RWPE1 (cell line): ENCODE data around the gene PPP1R3C.

Source experiments
- CTCF ChIA-PET: fragments of 350-600 bp; sonication (Branson Sonifier 250); formaldehyde crosslinking; extraction: SDS; loops from one replicate; lab custom pipeline; 2021; lab: Yijun Ruan, JAX
- POLR2A ChIA-PET: fragments of 400-600 bp; formaldehyde crosslinking; extraction: SDS; loops from one replicate; lab custom pipeline; 2020; ENCODE audit warnings: antibody characterized with exemption; ENCODE audit not compliant: low non-redundant PET; lab: Yijun Ruan, JAX
- DNase-seq: peaks from one replicate; pipeline ENCODE4 v3.0.0; 2012; ENCODE audit warnings: low spot score
- H3K27ac ChIP-seq: fragments of 450-650 bp; 2 replicates; pipeline ENCODE4 v1.5.1; 2017
- CTCF ChIP-seq: fragments of 450-650 bp; conservative IDR thresholded peaks from 2 replicates; pipeline ENCODE4 v1.5.1; 2017; ENCODE audit warnings: low read depth, mild to moderate bottlenecking

Gene PPP1R3C

GRCh38 chr10:91626936-91627335 is 5.9 kb downstream of the PPP1R3C start:
- CTCF ChIA-PET: interaction anchor here (0.6 kb wide), 1 partner anchor 217 kb away, joined by 3 read pairs; no protein-coding TSS in a partner anchor
- no peak overlapping the region for H3K27ac ChIP-seq
- no peak for DNase-seq
- POLR2A ChIA-PET: no interaction called here
- no peak for TF ChIP-seq CTCF

DNA sequence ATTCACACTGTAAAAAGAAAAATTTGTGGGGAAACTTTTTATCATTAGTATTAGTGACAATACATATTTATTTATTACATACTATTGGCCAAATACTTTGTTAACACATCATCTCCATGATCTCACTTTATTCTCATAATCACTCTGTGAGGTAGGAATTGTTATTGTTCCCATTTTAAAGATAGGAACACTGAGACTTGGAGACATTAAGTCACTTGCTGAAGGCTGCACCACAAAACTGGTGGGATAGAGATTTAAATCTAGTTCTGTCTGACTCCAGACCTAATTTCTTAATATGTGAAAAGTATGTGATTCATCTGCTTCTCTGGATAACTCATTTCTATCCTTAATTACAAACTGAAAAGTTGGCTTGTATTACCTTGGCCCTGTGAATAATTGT is 8.2 kb downstream of the PPP1R3C start:
- no peak for DNase-seq
- ChIA-PET CTCF (no interaction called here), POLR2A (no interaction called here)
- no peak overlapping the region for H3K27ac ChIP-seq
- TF ChIP-seq CTCF: no peak

GRCh38 chr10:91622601-91623000 is 10.3 kb downstream of the PPP1R3C start:
- ChIA-PET CTCF (interaction anchor here (0.6 to 2.1 kb wide), 3 partner anchors 10 to 18 kb away, joined by 3 to 12 read pairs (median 4); partner anchors contain the start of gene PPP1R3C), POLR2A (no interaction called here)
- no peak for DNase-seq
- no peak overlapping the region for H3K27ac ChIP-seq
- TF ChIP-seq CTCF: no peak

GRCh38 chr10:91621483-91622113 is 11.3 kb downstream of the PPP1R3C start:
- POLR2A ChIA-PET: interaction anchor here (0.5 kb wide), 1 partner anchor 943 kb away, joined by 4 read pairs; no protein-coding TSS in a partner anchor
- no peak for DNase-seq
- TF ChIP-seq CTCF: no peak
- no peak overlapping the region for H3K27ac ChIP-seq
- CTCF ChIA-PET: interaction anchor here (0.6 to 2.1 kb wide), 6 partner anchors 14 to 669 kb away, joined by 3 to 12 read pairs (median 4); no protein-coding TSS in a partner anchor

GRCh38 chr10:91617072-91617609 is 15.7 kb downstream of the PPP1R3C start:
- peak overlapping the region; percentile 88 for H3K27ac ChIP-seq
- POLR2A ChIA-PET: no interaction called here
- no peak for TF ChIP-seq CTCF
- DNase-seq: peak; percentile 85
- CTCF ChIA-PET: interaction anchor here (0.7 kb wide), 1 partner anchor 12 kb away, joined by 4 read pairs; no protein-coding TSS in a partner anchor

DNA sequence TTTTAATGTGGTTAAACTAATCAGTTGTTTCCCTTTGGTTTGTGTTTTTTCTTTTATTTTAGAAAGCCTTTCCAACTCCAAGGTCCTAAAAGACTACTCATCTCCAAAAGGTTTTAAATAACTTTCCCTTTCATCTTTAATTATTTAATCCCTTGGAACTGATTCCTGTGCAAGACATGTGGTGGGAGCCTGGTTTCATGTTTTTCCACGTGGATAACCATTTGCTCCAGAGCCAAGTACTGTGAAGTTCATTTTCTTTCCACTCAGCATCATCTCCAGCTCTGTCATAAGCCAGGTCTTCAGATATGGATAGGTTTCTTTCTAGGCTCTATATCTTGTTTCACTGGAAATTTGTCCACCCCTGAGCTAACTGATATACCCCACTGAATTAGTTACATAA is 16.7 kb downstream of the PPP1R3C start:
- POLR2A ChIA-PET: no interaction called here
- no peak for DNase-seq
- no peak for TF ChIP-seq CTCF
- no peak overlapping the region for H3K27ac ChIP-seq
- CTCF ChIA-PET: no interaction called here
